Caco-2 (cell line): Measurements from ENCODE around the gene RGS5. TPM values are rescaled to one million over a fixed set of nuclear protein-coding genes. Genes with fewer than 3 reads are reported as not detected.

Experiments used
- BruUV-seq: library from RNA; stranded (reverse); fragments of 400-500 nt; replicated peaks from 2 replicates; lab custom pipeline; 2021; lab: Mats Ljungman, UMichigan
- CTCF ChIA-PET: fragments of 300-600 bp; sonication (Branson Sonifier 250); formaldehyde crosslinking; loops from one replicate; lab custom pipeline; 2022; ENCODE audit warnings: antibody characterized with exemption; lab: Charles Lee
- POLR2A ChIA-PET: fragments of 300-600 bp; sonication (Branson Sonifier 250); formaldehyde crosslinking; loops from one replicate; lab custom pipeline; 2022; ENCODE audit warnings: antibody characterized with exemption; lab: Charles Lee
- DNase-seq, 2 experiments: peaks; one replicate each; pipeline versions ENCODE4 v3.0.0 to v3.0.0-alpha.2; 2020 to 2022
- H3K27me3 ChIP-seq: replicated peaks from 2 replicates; pipeline ENCODE4 v1.6.0; 2011; ENCODE audit warnings: low read length; ENCODE audit not compliant: control insufficient read depth, insufficient read depth
- H3K36me3 ChIP-seq: 2 replicates; pipeline ENCODE4 v1.5.1; 2011; ENCODE audit warnings: low read length; ENCODE audit not compliant: control insufficient read depth, insufficient read depth
- H3K4me1 ChIP-seq: fragments of 250-450 bp; sonication (Bioruptor Pico); 2 replicates; pipeline ENCODE4 v1.5.1; 2020; ENCODE audit warnings: mild to moderate bottlenecking
- H3K4me3 ChIP-seq: 2 replicates; pipeline ENCODE4 v1.5.1; 2011; ENCODE audit warnings: low read depth, mild to moderate bottlenecking, control low read depth, low read length
- H3K9me3 ChIP-seq: fragments of 250-450 bp; sonication (Bioruptor Pico); 2 replicates; pipeline ENCODE4 v1.5.1; 2020; ENCODE audit warnings: mild to moderate bottlenecking, moderate library complexity
- H3K27ac Mint-ChIP-seq: one replicate; pipeline ENCODE4 v1.8.0; 2022; ENCODE audit warnings: mixed read lengths; ENCODE audit not compliant: unreplicated experiment
- H3K27me3 Mint-ChIP-seq: one replicate; pipeline ENCODE4 v1.8.0; 2022; ENCODE audit warnings: mixed read lengths; ENCODE audit not compliant: insufficient read depth, unreplicated experiment
- H3K36me3 Mint-ChIP-seq: one replicate; pipeline ENCODE4 v1.8.0; 2022; ENCODE audit warnings: mild to moderate bottlenecking, mixed read lengths; ENCODE audit not compliant: insufficient read depth, unreplicated experiment
- H3K4me1 Mint-ChIP-seq: one replicate; pipeline ENCODE4 v1.8.0; 2022; ENCODE audit warnings: low read depth, mixed read lengths; ENCODE audit not compliant: unreplicated experiment
- H3K4me3 Mint-ChIP-seq: one replicate; pipeline ENCODE4 v1.8.0; 2022; ENCODE audit warnings: mild to moderate bottlenecking, moderate library complexity, mixed read lengths; ENCODE audit not compliant: unreplicated experiment
- H3K9me3 Mint-ChIP-seq: one replicate; pipeline ENCODE4 v1.8.0; 2022; ENCODE audit warnings: mixed read lengths; ENCODE audit not compliant: unreplicated experiment
- intact Hi-C: fragments of 100-400 bp; cut with micrococcal nuclease; formaldehyde crosslinking; loops from one replicate; pipeline ENCODE4 v1.10.0; 2022; ENCODE audit not compliant: unreplicated experiment
- total RNA-seq: library from RNA; stranded (reverse); gene quantifications from 2 replicates; pipeline ENCODE4 v1.2.3, GENCODE V29; 2022
- TF ChIP-seq, protein P1 (sequence below), 2 experiments: fragments of 200-600 bp in 1 of 2; IDR thresholded peaks; 1 replicate in 1 of 2; 2 replicates in 1 of 2; pipeline versions ENCODE4 v1.5.1 to v1.8.0; 2011 to 2022; ENCODE audit warnings: antibody characterized with exemption in 1 of 2, control low read depth in 1 of 2, inconsistent platforms in 1 of 2, low read depth in 1 of 2, low read length in 1 of 2, mild to moderate bottlenecking in 1 of 2, moderate library complexity in 1 of 2; ENCODE audit not compliant: insufficient read depth in 1 of 2, severe bottlenecking in 1 of 2, unreplicated experiment in 1 of 2

The RGS5 gene
- total RNA-seq, 1 experiment from 2014 or later: 8.4 TPM

DNA sequence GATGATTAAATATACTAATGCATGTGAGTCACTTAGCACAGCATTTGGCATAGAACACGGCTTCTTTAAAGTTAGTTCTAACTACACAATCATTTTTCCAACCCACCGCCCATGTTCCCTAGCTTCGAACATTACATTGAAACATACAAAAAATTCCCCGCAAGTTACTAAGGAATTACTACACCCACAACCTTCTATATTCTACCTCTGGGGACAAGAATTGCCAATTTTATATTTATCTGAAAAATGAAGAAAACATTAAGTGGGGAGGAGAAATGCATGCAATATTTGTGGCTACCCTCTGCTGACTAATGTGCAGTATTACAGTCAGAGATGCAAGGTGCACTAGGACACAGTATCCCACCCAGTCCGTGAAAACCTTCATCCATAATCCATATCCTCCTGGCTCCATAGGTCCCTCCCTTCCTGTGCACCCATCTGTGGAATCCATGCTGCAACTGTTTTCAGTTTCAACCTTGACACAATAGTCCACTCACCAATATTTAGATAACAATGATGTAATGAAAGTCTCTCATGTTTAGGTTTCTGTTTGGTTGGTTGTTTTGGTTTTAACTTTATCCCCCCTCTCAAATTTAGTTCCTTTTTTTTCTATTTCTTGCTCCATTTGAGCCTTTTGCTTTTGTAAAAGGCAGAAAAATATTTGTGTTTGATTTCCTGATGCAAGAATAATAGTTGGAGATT, 31.6 kb downstream of the RGS5 start:
- H3K9me3 Mint-ChIP-seq: no peaks in the 10 kb centered on the region
- no peaks in the 10 kb centered on the region for H3K36me3 Mint-ChIP-seq
- no peaks in the 10 kb centered on the region for H3K4me1 ChIP-seq
- TF ChIP-seq, protein P1, sequence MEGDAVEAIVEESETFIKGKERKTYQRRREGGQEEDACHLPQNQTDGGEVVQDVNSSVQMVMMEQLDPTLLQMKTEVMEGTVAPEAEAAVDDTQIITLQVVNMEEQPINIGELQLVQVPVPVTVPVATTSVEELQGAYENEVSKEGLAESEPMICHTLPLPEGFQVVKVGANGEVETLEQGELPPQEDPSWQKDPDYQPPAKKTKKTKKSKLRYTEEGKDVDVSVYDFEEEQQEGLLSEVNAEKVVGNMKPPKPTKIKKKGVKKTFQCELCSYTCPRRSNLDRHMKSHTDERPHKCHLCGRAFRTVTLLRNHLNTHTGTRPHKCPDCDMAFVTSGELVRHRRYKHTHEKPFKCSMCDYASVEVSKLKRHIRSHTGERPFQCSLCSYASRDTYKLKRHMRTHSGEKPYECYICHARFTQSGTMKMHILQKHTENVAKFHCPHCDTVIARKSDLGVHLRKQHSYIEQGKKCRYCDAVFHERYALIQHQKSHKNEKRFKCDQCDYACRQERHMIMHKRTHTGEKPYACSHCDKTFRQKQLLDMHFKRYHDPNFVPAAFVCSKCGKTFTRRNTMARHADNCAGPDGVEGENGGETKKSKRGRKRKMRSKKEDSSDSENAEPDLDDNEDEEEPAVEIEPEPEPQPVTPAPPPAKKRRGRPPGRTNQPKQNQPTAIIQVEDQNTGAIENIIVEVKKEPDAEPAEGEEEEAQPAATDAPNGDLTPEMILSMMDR (IDR thresholded peaks at IDR 0.05; ENCODE audit: insufficient read depth in 1 of 2, low read depth in 1 of 2, low read length in 1 of 2, severe bottlenecking in 1 of 2, unreplicated experiment in 1 of 2): peak; percentile 22 to 60
- H3K4me3 ChIP-seq: no peak overlapping the region
- no peaks in the 10 kb centered on the region for H3K36me3 ChIP-seq
- POLR2A ChIA-PET: no interaction called here
- H3K9me3 ChIP-seq: no peaks in the 10 kb centered on the region
- H3K27me3 ChIP-seq: no peaks in the 10 kb centered on the region
- CTCF ChIA-PET: no interaction called here
- BruUV-seq: no TSS peak
- intact Hi-C loops: no loop called here
- peaks cover 3% of the 10 kb centered on the region for H3K27me3 Mint-ChIP-seq
- no peak overlapping the region for H3K4me3 Mint-ChIP-seq
- no peaks in the 10 kb centered on the region for H3K4me1 Mint-ChIP-seq
- H3K27ac Mint-ChIP-seq: no peak overlapping the region
- DNase-seq: no peak

DNA sequence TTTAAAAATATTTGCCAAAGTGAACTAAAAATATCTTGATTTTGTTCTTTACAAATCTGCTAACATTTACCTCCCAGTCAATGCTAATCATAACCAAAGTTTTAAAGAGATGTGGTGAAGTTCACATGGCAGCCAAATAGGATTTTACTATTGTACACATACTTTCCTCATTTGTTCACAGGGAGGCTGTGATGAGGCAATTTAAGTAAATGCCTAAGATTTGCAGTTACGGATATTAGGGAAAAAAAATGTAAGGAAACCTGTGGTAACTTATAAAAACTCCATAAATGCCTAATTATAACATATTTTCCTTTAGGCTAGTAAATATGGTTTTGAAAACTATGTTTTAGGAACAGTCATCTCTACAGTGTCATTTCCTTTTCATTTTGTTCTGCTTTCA, 32.4 kb downstream of the RGS5 start:
- Histone ChIP-seq H3K4me1 (no peaks in the 10 kb centered on the region), H3K36me3 (no peaks in the 10 kb centered on the region), H3K27me3 (no peaks in the 10 kb centered on the region), H3K9me3 (no peaks in the 10 kb centered on the region), H3K4me3 (no peak overlapping the region)
- ChIA-PET POLR2A (no interaction called here), CTCF (no interaction called here)
- no TSS peak for BruUV-seq
- peaks cover 6% of the 10 kb centered on the region for H3K27me3 Mint-ChIP-seq
- no peak for DNase-seq
- no peak overlapping the region for H3K4me3 Mint-ChIP-seq
- no peaks in the 10 kb centered on the region for H3K4me1 Mint-ChIP-seq
- H3K9me3 Mint-ChIP-seq: no peaks in the 10 kb centered on the region
- TF ChIP-seq, protein P1 (IDR thresholded peaks at IDR 0.05; ENCODE audit: insufficient read depth in 1 of 2, low read depth in 1 of 2, low read length in 1 of 2, severe bottlenecking in 1 of 2, unreplicated experiment in 1 of 2): no peak
- intact Hi-C loops: no loop called here
- H3K36me3 Mint-ChIP-seq: no peaks in the 10 kb centered on the region
- no peak overlapping the region for H3K27ac Mint-ChIP-seq

DNA sequence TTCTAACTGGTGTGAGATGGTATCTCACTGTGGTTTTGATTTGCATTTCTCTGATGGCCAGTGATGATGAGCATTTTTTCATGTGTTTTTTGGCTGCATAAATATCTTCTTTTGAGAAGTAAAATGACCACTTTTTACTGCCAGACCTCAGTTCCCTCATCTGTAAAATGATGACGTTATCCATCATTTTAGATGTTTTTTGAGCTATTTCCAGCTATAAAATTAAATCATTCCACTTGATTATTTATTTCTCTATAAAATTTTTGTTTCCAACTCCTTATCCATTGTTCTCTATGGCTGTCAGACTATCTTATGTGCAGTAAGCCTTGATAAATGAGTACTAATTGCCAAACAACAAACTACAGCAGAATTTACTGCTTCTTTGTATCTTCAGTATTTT, 33.2 kb downstream of the RGS5 start:
- no peak overlapping the region for H3K4me3 Mint-ChIP-seq
- Histone ChIP-seq H3K36me3 (no peaks in the 10 kb centered on the region), H3K4me3 (no peak overlapping the region), H3K27me3 (no peaks in the 10 kb centered on the region), H3K4me1 (no peaks in the 10 kb centered on the region), H3K9me3 (no peaks in the 10 kb centered on the region)
- CTCF ChIA-PET: no interaction called here
- no peak for DNase-seq
- no TSS peak for BruUV-seq
- intact Hi-C loops: loop anchor here (1.0 kb wide), 1 partner anchor 37 kb away; no protein-coding TSS in a partner anchor
- H3K4me1 Mint-ChIP-seq: no peaks in the 10 kb centered on the region
- POLR2A ChIA-PET: no interaction called here
- no peak overlapping the region for H3K27ac Mint-ChIP-seq
- peaks cover 6% of the 10 kb centered on the region for H3K27me3 Mint-ChIP-seq
- TF ChIP-seq, protein P1 (IDR thresholded peaks at IDR 0.05; ENCODE audit: insufficient read depth in 1 of 2, low read depth in 1 of 2, low read length in 1 of 2, severe bottlenecking in 1 of 2, unreplicated experiment in 1 of 2): no peak
- no peaks in the 10 kb centered on the region for H3K36me3 Mint-ChIP-seq
- H3K9me3 Mint-ChIP-seq: no peaks in the 10 kb centered on the region
